SH-SY5Y (cell line): Measurements from ENCODE around the gene GPX6.

Experiments
- GATA2 ChIP-seq: IDR thresholded peaks from 2 replicates; pipeline ENCODE4 v1.6.1; 2011; ENCODE audit warnings: mild to moderate bottlenecking, low read depth, low read length
- GATA3 ChIP-seq: IDR thresholded peaks from 2 replicates; pipeline ENCODE4 v1.6.1; 2011; ENCODE audit warnings: low read depth, mild to moderate bottlenecking, low read length, moderate library complexity

GRCh38 chr6:28523241-28523622 is 7.6 kb upstream of the GPX6 start:
- TF ChIP-seq GATA2 (no peak), GATA3 (no peak)
